ENCODE results near the gene SRGAP1. TPM values are rescaled to one million over a fixed set of nuclear protein-coding genes. Genes with fewer than 3 reads are reported as not detected.
A peak's percentile ranks its signal among the peaks of the same experiment; 100 is the strongest.

Gene SRGAP1
- total and polyA plus RNA-seq, 4 donors, result 1.8 to 12.4 (median 6.2) TPM

GRCh38 chr12:63843254-63843720, 1.2 kb upstream of the SRGAP1 start:
- Histone ChIP-seq H3K27me3 (ENCODE audit: control insufficient read depth in 3 of 3, insufficient read depth in 3 of 3, low read length in 2 of 3) (no peaks in the 10 kb centered on the region), H3K27ac (ENCODE audit: low read depth in 1 of 2, low read length in 1 of 2) (peak overlapping the region; percentile 92 to 96), H3K4me3 (peak overlapping the region; percentile 69), H3K9me3 (ENCODE audit: control insufficient read depth in 4 of 4, insufficient read depth in 3 of 4, low read length in 3 of 4) (no peaks in the 10 kb centered on the region), H3K9ac (ENCODE audit: insufficient read depth in 1 of 2, low read length in 2 of 2) (peak overlapping the region in 1 of 2 donors; percentile 79), H3K36me3 (ENCODE audit: control insufficient read depth in 4 of 4, insufficient read depth in 4 of 4, low read length in 4 of 4) (no peaks in the 10 kb centered on the region), H3K4me1 (ENCODE audit: control insufficient read depth in 5 of 5, insufficient read depth in 5 of 5, low read length in 5 of 5) (peaks cover 2 to 15% (median 11%) of the 10 kb centered on the region in 5 donors)
- no peak for ATAC-seq (ENCODE audit: insufficient read depth, low FRiP score)
- no peak for DNase-seq
- WGBS, 2 donors, result 10% methylated on average over 28 of the region's 28 CpGs
- no peak for TF ChIP-seq CTCF (IDR thresholded peaks at IDR 0.05; ENCODE audit: control extremely low read depth, extremely low read depth)

GRCh38 chr12:63843721-63844390, 644 bp upstream of the SRGAP1 start:
- peak overlapping the region; percentile 61 to 73 for H3K9ac ChIP-seq (ENCODE audit: insufficient read depth in 1 of 2, low read length in 2 of 2)
- H3K9me3 ChIP-seq (ENCODE audit: control insufficient read depth in 4 of 4, insufficient read depth in 3 of 4, low read length in 3 of 4), result no peaks in the 10 kb centered on the region
- 0% methylated on average over 72 to 80 of the region's 80 CpGs for WGBS, 2 donors
- H3K36me3 ChIP-seq (ENCODE audit: control insufficient read depth in 4 of 4, insufficient read depth in 4 of 4, low read length in 4 of 4), result no peaks in the 10 kb centered on the region
- H3K4me3 ChIP-seq, result peak overlapping the region; percentile 69
- peak overlapping the region; percentile 92 to 96 for H3K27ac ChIP-seq (ENCODE audit: low read depth in 1 of 2, low read length in 1 of 2)
- TF ChIP-seq CTCF (IDR thresholded peaks at IDR 0.05; ENCODE audit: control extremely low read depth, extremely low read depth), result peak; percentile 89
- ATAC-seq (ENCODE audit: insufficient read depth, low FRiP score) (peak; percentile 93), DNase-seq (peak; percentile 95 to 98 (median 96))
- H3K27me3 ChIP-seq (ENCODE audit: control insufficient read depth in 3 of 3, insufficient read depth in 3 of 3, low read length in 2 of 3), result no peaks in the 10 kb centered on the region
- H3K4me1 ChIP-seq (ENCODE audit: control insufficient read depth in 5 of 5, insufficient read depth in 5 of 5, low read length in 5 of 5), result peaks cover 2 to 18% (median 11%) of the 10 kb centered on the region in 5 donors

- ATAC-seq (ENCODE audit: insufficient read depth, low FRiP score) (no peak), DNase-seq (peak in 2 of 3 donors; percentile 26 to 41)
- H3K9me3 ChIP-seq (ENCODE audit: control insufficient read depth in 4 of 4, insufficient read depth in 3 of 4, low read length in 3 of 4), result no peaks in the 10 kb centered on the region
- H3K27me3 ChIP-seq (ENCODE audit: control insufficient read depth in 3 of 3, insufficient read depth in 3 of 3, low read length in 2 of 3), result no peaks in the 10 kb centered on the region
- 36 to 65% methylated on average over 2 of the region's 2 CpGs for WGBS, 2 donors
- H3K27ac ChIP-seq (ENCODE audit: low read depth in 1 of 2, low read length in 1 of 2), result no peak overlapping the region
- H3K36me3 ChIP-seq (ENCODE audit: control insufficient read depth in 4 of 4, insufficient read depth in 4 of 4, low read length in 4 of 4), result no peaks in the 10 kb centered on the region
- H3K4me3 ChIP-seq, result peak overlapping the region; percentile 13
- TF ChIP-seq CTCF (IDR thresholded peaks at IDR 0.05; ENCODE audit: control extremely low read depth, extremely low read depth), result no peak
- H3K9ac ChIP-seq (ENCODE audit: insufficient read depth in 1 of 2, low read length in 2 of 2), result peak overlapping the region in 1 of 2 donors; percentile 88
- peaks cover 2 to 24% (median 14%) of the 10 kb centered on the region in 5 donors for H3K4me1 ChIP-seq (ENCODE audit: control insufficient read depth in 5 of 5, insufficient read depth in 5 of 5, low read length in 5 of 5)
Measured at GRCh38 chr12:63845726-63846125, 1.2 kb downstream of the SRGAP1 start.

All from lung (tissue), 12 donors.